H1 (cell line): ENCODE measurements around the gene JAG1. TPM values are rescaled to one million over a fixed set of nuclear protein-coding genes. Genes with fewer than 3 reads are reported as not detected.
A peak's percentile ranks its signal among the peaks of the same experiment; 100 is the strongest.

Experiments
- CTCF ChIA-PET: fragments of 300-600 bp; sonication (Branson Sonifier 250); formaldehyde crosslinking; loops from one replicate; lab custom pipeline; 2021; ENCODE audit not compliant: partially characterized antibody; lab: Charles Lee
- POLR2A ChIA-PET: fragments of 300-600 bp; sonication (Branson Sonifier 250); formaldehyde crosslinking; loops from one replicate; lab custom pipeline; 2021; ENCODE audit warnings: inconsistent platforms; ENCODE audit not compliant: partially characterized antibody; lab: Charles Lee
- DNase-seq, 2 experiments: peaks; one replicate each; pipeline versions ENCODE4 v3.0.0 to v3.0.0-alpha.2; 2010 to 2022; ENCODE audit warnings: low spot score in 2 of 2, low read depth in 1 of 2, mixed read lengths in 1 of 2
- FAIRE-seq: peaks from 2 replicates; lab custom pipeline; 2011; peaks lifted over from hg19 to GRCh38; lab: Jason Lieb, UNC
- H2AFZ ChIP-seq: 2 replicates; pipeline ENCODE4 v1.8.1; 2012; ENCODE audit warnings: low read length, inconsistent platforms
- H2AK5ac ChIP-seq: 2 replicates; pipeline ENCODE4 v1.6.1; 2013; ENCODE audit warnings: low read depth, low read length
- H2BK120ac ChIP-seq: replicated peaks from 2 replicates; pipeline ENCODE3; 2013; ENCODE audit warnings: low read depth, low read length, inconsistent platforms
- H2BK12ac ChIP-seq: 2 replicates; pipeline ENCODE4 v1.6.1; 2013; ENCODE audit warnings: low read depth, low read length
- H2BK15ac ChIP-seq: 2 replicates; pipeline ENCODE4 v1.6.1; 2013; ENCODE audit warnings: low read length
- H2BK20ac ChIP-seq: 2 replicates; pipeline ENCODE4 v1.6.1; 2013; ENCODE audit warnings: low read length
- H2BK5ac ChIP-seq: 2 replicates; pipeline ENCODE4 v1.6.1; 2013; ENCODE audit warnings: low read depth, low read length
- H3K14ac ChIP-seq: 2 replicates; pipeline ENCODE4 v1.6.1; 2013; ENCODE audit warnings: inconsistent platforms; ENCODE audit not compliant: insufficient read length
- H3K18ac ChIP-seq: 2 replicates; pipeline ENCODE4 v1.6.1; 2013; ENCODE audit warnings: low read length; ENCODE audit errors: extremely low read depth
- H3K23ac ChIP-seq: 2 replicates; pipeline ENCODE4 v1.6.1; 2013; ENCODE audit warnings: inconsistent platforms; ENCODE audit not compliant: insufficient read length
- H3K23me2 ChIP-seq: 2 replicates; pipeline ENCODE4 v1.6.1; 2013; ENCODE audit warnings: low read depth, low read length
- H3K27ac ChIP-seq: 2 replicates; pipeline ENCODE4 v1.6.1; 2011; ENCODE audit warnings: low read depth, low read length, inconsistent platforms
- H3K27me3 ChIP-seq, 4 experiments: replicated peaks in 1 of 4; 1 replicate in 1 of 4; 2 replicates in 3 of 4; pipeline versions ENCODE4 v1.6.1 to v1.8.1; 2011 to 2013; ENCODE audit warnings: low read length in 3 of 4, mild to moderate bottlenecking in 3 of 4, inconsistent platforms in 2 of 4, mixed read lengths in 2 of 4, moderate library complexity in 1 of 4; ENCODE audit not compliant: control insufficient read depth in 3 of 4, insufficient read depth in 3 of 4; ENCODE audit errors: extremely low read depth in 1 of 4
- H3K36me3 ChIP-seq, 4 experiments: 2 replicates each; pipeline versions ENCODE4 v1.6.1 to v1.8.1; 2011 to 2013; ENCODE audit warnings: mild to moderate bottlenecking in 4 of 4, low read length in 3 of 4, moderate library complexity in 2 of 4, control low read depth in 1 of 4, inconsistent platforms in 1 of 4; ENCODE audit not compliant: insufficient read depth in 4 of 4, control insufficient read depth in 2 of 4
- H3K4ac ChIP-seq: replicated peaks from 2 replicates; pipeline ENCODE3; 2013; ENCODE audit warnings: low read length, low read depth, mixed read lengths, inconsistent platforms; ENCODE audit not compliant: insufficient read length
- H3K4me1 ChIP-seq, 4 experiments: replicated peaks in 1 of 4; 1 replicate in 1 of 4; 2 replicates in 3 of 4; pipeline versions ENCODE4 v1.6.1 to v1.8.1; 2011 to 2013; ENCODE audit warnings: low read length in 3 of 4, inconsistent platforms in 2 of 4, mixed read lengths in 1 of 4; ENCODE audit not compliant: insufficient read depth in 4 of 4, control insufficient read depth in 3 of 4
- H3K4me2 ChIP-seq, 2 experiments: 2 replicates each; pipeline versions ENCODE4 v1.6.1 to v1.8.1; 2011 to 2013; ENCODE audit warnings: low read depth in 2 of 2, low read length in 2 of 2, control low read depth in 1 of 2, inconsistent platforms in 1 of 2, mild to moderate bottlenecking in 1 of 2; ENCODE audit not compliant: insufficient read depth in 1 of 2
- H3K4me3 ChIP-seq, 4 experiments: fragments of 200-600, 300-600 bp in 1 of 4; sonication (generic), shearing (Covaris generic), sonication (Bioruptor Twin) in 1 of 4; 2 replicates each; pipeline versions ENCODE4 v1.5.1 to v1.8.1; 2011 to 2016; ENCODE audit warnings: low read length in 4 of 4, low read depth in 3 of 4, control low read depth in 2 of 4, inconsistent platforms in 2 of 4, mild to moderate bottlenecking in 2 of 4, mixed read lengths in 1 of 4, moderate library complexity in 1 of 4; ENCODE audit not compliant: insufficient read depth in 2 of 4; ENCODE audit errors: extremely low read depth in 1 of 4
- H3K56ac ChIP-seq: replicated peaks from 2 replicates; pipeline ENCODE3; 2013; ENCODE audit warnings: low read depth, mild to moderate bottlenecking, mixed read lengths, low read length, inconsistent platforms; ENCODE audit not compliant: insufficient read length
- H3K79me1 ChIP-seq: 2 replicates; pipeline ENCODE4 v1.6.1; 2013; ENCODE audit warnings: low read depth, low read length, control low read depth
- H3K79me2 ChIP-seq, 2 experiments: 2 replicates each; pipeline versions ENCODE4 v1.6.1 to v1.8.1; 2012 to 2013; ENCODE audit warnings: low read length in 2 of 2, mild to moderate bottlenecking in 2 of 2, inconsistent platforms in 1 of 2; ENCODE audit not compliant: insufficient read depth in 2 of 2, control insufficient read depth in 1 of 2
- H3K9ac ChIP-seq, 4 experiments: replicated peaks in 1 of 4; 1 replicate in 1 of 4; 2 replicates in 3 of 4; pipeline versions ENCODE4 v1.6.1 to v1.8.1; 2011 to 2013; ENCODE audit warnings: low read depth in 3 of 4, low read length in 3 of 4, control low read depth in 2 of 4, mild to moderate bottlenecking in 2 of 4, moderate library complexity in 2 of 4, inconsistent platforms in 1 of 4; ENCODE audit errors: extremely low read depth in 1 of 4
- H3K9me3 ChIP-seq, 2 experiments: 2 replicates each; pipeline versions ENCODE4 v1.6.1 to v1.8.1; 2012 to 2013; ENCODE audit warnings: mild to moderate bottlenecking in 2 of 2, moderate library complexity in 2 of 2, control low read depth in 1 of 2, inconsistent platforms in 1 of 2, low read depth in 1 of 2, low read length in 1 of 2, mixed read lengths in 1 of 2; ENCODE audit not compliant: insufficient read depth in 2 of 2
- H4K20me1 ChIP-seq, 2 experiments: replicated peaks in 1 of 2; 2 replicates each; pipeline versions ENCODE3 to v1.8.1; 2011 to 2013; ENCODE audit warnings: inconsistent platforms in 2 of 2, low read length in 2 of 2, mild to moderate bottlenecking in 1 of 2; ENCODE audit not compliant: insufficient read depth in 2 of 2, control insufficient read depth in 1 of 2
- H4K5ac ChIP-seq: 2 replicates; pipeline ENCODE4 v1.6.1; 2013; ENCODE audit warnings: low read length, low read depth, mixed read lengths, inconsistent platforms; ENCODE audit not compliant: insufficient read length
- H4K8ac ChIP-seq: 2 replicates; pipeline ENCODE4 v1.8.0; 2013; ENCODE audit warnings: mild to moderate bottlenecking, moderate library complexity, low read length, inconsistent platforms; ENCODE audit not compliant: insufficient read depth; ENCODE audit errors: extremely low read depth
- H4K91ac ChIP-seq: replicated peaks from 2 replicates; pipeline ENCODE3; 2013; ENCODE audit warnings: low read length, mixed read lengths, inconsistent platforms; ENCODE audit not compliant: insufficient read length
- ATF2 ChIP-seq: IDR thresholded peaks from 2 replicates; pipeline ENCODE4 v1.6.1; 2012; ENCODE audit warnings: low read length, inconsistent platforms
- NANOG ChIP-seq: IDR thresholded peaks from 2 replicates; pipeline ENCODE4 v1.6.1; 2011; ENCODE audit warnings: low read length, low read depth, mild to moderate bottlenecking, inconsistent platforms; ENCODE audit not compliant: insufficient read depth, poor library complexity, severe bottlenecking
- WGBS, 2 experiments: shearing (Covaris generic) in 1 of 2; methylation state at CpG; one replicate each; pipeline versions ENCODE4 v1.1.6 to v1.1.7; 2013 to 2015; ENCODE audit warnings: low lambda C conversion rate in 2 of 2, mixed read lengths in 2 of 2, inconsistent platforms in 1 of 2, low coverage in 1 of 2, missing lambda C conversion rate in 1 of 2; ENCODE audit not compliant: insufficient replicate concordance in 2 of 2, insufficient coverage in 1 of 2, insufficient read length in 1 of 2; ENCODE audit errors: extremely low coverage in 1 of 2, missing lambda C conversion rate in 1 of 2; 5-methylcytosine and 5-hydroxymethylcytosine counted together
- polyA plus RNA-seq, 7 experiments: library from polyadenylated mRNA; depleted of rRNA in 3 of 7; stranded (reverse) in 5 of 7; unstranded in 2 of 7; fragments of >200 nt in 5 of 7; fragments of 200-250 nt in 2 of 7; gene quantifications; 1 replicate in 5 of 7; 2 replicates in 1 of 7; 4 replicates in 1 of 7; pipeline versions ENCODE4 v1.2.1 to v1.2.3, GENCODE V29; 2011 to 2013; ENCODE audit warnings: missing spikeins in 2 of 7, mixed read lengths in 2 of 7
- total RNA-seq: library from RNA; stranded (reverse); fragmentation: NEBNext Ultra II Directional; extraction: Animal tissue kit (Norgen Biotek cat#: 25700); gene quantifications from 2 replicates; pipeline ENCODE4 v1.2.1, GENCODE V29; 2021

Gene JAG1
- total and polyA plus RNA-seq, 2 of the 8 experiments (the other 6 are each of a cell fraction or from before 2014, with no cell fraction given), result 13.5 to 27.3 TPM

- H3K27ac ChIP-seq, result no peak overlapping the region
- no peak overlapping the region; the same call in 1 of the 2 replicates for H2BK20ac ChIP-seq
- no peak overlapping the region; a peak in 1 of 8 replicates for H3K4me3 ChIP-seq
- H4K5ac ChIP-seq, result no peak overlapping the region
- peak overlapping the region; percentile 46; the same call in 1 of the 2 replicates for H2BK5ac ChIP-seq
- no peaks in the 10 kb centered on the region; the same call in 1 of the 2 replicates for H3K23me2 ChIP-seq
- peaks cover 25 to 40% (median 34%) of the 10 kb centered on the region in 4 experiments for H3K4me1 ChIP-seq
- no peak overlapping the region for H3K23ac ChIP-seq
- H3K79me2 ChIP-seq, result peaks cover 25 to 96% of the 10 kb centered on the region in 2 experiments
- H2BK120ac ChIP-seq, result no peak overlapping the region
- peaks cover 19% of the 10 kb centered on the region for H3K79me1 ChIP-seq
- ChIA-PET CTCF (interaction anchor here (0.8 kb wide), 1 partner anchor 10 kb away, joined by 4 read pairs; no protein-coding TSS in a partner anchor), POLR2A (no interaction called here)
- no peak overlapping the region for H4K8ac ChIP-seq
- no peak overlapping the region for H3K9ac ChIP-seq
- H3K18ac ChIP-seq, result peak overlapping the region; percentile 55; the same call in 1 of the 2 replicates
- peak overlapping the region; percentile 1; the same call in 1 of the 2 replicates for H2AK5ac ChIP-seq
- FAIRE-seq (no peak), DNase-seq (no peak)
- no peaks in the 10 kb centered on the region; a peak in 1 of 4 replicates for H3K9me3 ChIP-seq
- peaks cover 11 to 53% (median 26%) of the 10 kb centered on the region in 4 experiments; a peak in 7 of 8 replicates for H3K36me3 ChIP-seq
- H4K91ac ChIP-seq, result peak overlapping the region; percentile 6
- peak overlapping the region in 1 of 2 experiments; percentile 72; a peak in 2 of 4 replicates for H3K4me2 ChIP-seq
- H2AFZ ChIP-seq, result no peak overlapping the region
- H3K4ac ChIP-seq, result no peak overlapping the region
- H2BK12ac ChIP-seq, result peak overlapping the region; percentile 80
- no peak overlapping the region for H3K14ac ChIP-seq
- H3K56ac ChIP-seq, result no peak overlapping the region
- no peaks in the 10 kb centered on the region for H3K27me3 ChIP-seq
- peaks cover 0 to 22% of the 10 kb centered on the region in 2 experiments for H4K20me1 ChIP-seq
- H2BK15ac ChIP-seq, result no peak overlapping the region
- 66% methylated on average over 6 of the region's 6 CpGs; no CpG with 5 or more reads in 1 of the 2 experiments for WGBS, 2 experiments
- TF ChIP-seq ATF2 (no peak), NANOG (no peak)
Observed at GRCh38 chr20:10665791-10666190, 8.0 kb downstream of the JAG1 start.
